Skin of body (tissue), 2 donors: ENCODE data around the gene CD247. TPM values are rescaled to one million over a fixed set of nuclear protein-coding genes. Genes with fewer than 3 reads are reported as not detected.

ENCODE experiments used
- DNase-seq: peaks from one replicate; lab custom pipeline; 2025; lab: John Stamatoyannopoulos, UW
- total RNA-seq: library from RNA; depleted of rRNA; stranded (reverse); fragments of >200 nt; gene quantifications from one replicate; pipeline ENCODE4 v1.2.3, GENCODE V29; 2014

CD247 gene
- total RNA-seq, 1 donor from 2014 or later = 1.2 TPM

DNA sequence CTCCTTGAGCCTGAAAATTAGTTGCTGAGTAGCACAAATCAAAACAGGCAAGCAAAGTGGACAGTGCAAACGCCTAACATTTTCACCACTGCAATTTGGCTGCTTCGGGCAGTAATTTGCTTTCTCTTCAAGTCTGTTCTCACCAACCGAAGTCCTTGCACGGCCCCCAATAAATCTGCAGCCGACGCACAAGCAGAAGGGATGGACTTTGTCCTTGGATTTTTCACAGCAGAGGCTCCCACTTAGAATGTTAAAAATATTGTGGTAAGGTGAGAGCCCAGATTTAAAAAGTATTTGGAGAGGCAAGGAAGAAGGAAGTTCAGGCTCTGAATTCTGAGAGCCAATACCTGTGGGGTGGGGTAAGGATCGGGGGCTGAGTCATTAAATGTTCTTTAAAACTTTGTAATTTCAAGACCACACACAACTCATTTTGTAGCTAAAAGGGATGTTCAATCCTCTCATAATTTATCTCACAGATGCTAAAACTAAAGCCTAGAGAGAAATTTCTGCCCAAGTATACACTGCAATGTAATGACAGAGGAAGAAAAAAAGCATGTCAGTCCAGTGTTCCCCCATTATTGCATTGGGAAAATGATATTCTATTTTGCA, 6.2 kb downstream of the CD247 start:
- DNase-seq = no peak

DNA sequence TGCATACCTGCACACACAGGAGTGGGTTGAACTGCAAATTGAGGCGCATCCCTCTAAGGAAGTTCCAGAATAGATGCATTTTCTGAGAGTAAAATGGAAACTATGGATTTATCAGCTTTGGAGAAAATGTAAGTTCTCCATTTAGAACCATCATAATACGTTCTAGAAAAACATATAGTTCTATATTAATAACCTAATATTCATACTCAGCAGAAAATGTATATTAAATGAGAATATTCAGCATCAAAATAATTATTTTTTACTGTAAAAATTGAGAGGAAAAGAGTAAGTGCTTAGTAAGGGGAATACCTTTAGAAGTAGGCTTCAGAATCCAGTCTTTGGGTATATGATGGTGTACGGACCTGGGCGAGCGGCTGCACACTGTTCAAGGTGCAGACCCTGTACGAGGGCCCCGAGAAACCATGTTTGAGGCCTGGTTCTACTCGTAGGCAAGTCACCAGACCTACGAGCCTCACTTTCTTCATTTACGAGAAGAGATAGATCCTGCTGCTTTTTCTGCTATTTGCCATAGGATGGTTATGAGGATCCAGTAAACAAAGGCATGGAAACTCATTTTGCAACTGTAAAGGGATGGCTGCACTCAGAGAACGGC, 6.8 kb downstream of the CD247 start:
- DNase-seq = no peak

DNA sequence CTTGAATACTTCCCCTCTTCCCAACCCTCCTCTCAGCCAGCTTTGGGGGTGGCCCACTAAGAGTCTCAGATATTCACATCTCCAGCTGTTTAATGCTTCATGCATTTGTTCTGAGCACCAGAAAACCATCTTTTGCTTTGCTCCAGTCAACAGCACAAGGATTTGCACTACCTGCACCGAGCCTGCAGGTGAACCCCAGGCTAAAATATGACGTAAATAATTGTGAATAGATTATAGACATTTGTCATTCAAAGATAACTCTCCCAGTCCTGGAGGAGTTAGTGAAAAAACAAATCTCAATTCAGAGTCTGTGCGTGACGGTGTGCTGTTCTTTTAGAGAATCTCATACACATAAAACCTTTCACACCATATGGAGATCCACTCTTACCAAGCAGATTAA, 7.4 kb downstream of the CD247 start:
- DNase-seq = no peak

DNA sequence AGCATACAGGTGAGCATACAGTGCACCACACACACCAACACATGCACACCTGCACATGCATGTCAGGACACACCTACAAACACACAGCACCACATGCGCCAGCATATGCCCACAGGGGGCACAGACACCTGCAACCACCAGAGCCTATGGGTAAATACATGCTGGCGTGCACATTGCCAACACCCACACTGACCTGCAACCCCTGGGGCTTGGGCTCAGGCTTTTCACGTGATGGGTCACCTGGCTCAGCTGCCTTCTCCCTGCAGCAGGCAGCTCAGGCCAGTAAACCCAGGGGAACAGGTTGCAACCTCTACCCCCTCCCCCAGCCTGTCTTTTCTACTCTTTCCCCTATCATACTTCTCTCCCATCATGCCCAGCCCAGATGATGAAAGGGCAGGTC, 8.1 kb downstream of the CD247 start:
- DNase-seq = no peak

DNA sequence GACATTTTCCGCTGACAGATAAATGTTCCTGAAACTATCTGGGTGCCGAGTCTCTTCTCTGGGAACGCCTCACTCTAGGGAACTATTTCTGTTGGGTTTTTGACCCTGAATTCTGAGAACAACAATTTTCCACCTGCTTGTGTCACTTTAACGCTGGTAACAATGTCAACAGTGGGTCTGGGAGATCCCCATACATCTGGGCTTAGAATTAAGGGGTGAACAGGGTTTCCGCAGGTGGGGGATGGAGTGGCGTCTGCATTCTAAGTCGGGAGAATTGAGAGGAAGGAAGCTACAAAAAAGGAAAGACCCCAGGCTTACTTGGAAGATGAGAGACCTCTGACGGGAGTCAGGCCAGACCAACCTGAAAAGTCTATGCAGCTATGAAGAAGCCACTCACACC, 8.7 kb downstream of the CD247 start:
- DNase-seq = no peak

DNA sequence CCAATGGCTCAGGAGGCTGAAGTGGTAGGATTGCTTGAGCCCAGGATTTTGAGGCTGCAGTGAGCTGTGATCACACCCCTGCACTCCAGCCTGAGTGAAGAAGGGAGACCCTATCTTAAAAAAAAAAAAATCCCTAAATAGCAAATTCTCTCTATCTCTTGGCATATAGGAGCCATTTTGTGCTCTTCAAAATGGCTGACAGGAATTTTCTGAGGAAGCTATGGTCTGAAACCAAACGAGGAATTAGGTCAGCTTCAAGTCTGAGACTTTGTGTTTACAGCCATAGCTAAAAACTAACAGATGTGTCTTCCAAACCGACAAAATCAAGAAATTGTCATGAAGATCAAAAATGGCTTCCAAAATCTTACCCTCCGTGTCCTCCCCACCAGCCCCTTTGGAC, 10.6 kb downstream of the CD247 start:
- no peak for DNase-seq

DNA sequence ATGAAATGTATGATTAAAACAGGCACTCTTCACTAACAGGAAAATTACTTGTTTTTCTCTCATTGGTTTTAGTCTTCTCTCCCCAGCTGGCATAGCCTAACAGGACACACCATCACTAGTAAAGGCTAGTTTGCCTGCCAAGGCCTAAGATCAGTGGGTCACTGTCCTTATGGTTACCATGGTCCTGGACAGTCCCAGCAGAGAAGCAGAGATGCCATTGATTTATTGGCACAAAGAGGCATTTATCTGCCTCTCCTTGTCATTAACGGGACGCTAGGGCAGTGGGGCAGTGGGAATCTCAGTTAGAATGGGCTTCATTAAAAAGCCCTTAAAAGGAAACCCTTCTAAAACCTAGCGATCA, 13.9 kb downstream of the CD247 start:
- DNase-seq = no peak

DNA sequence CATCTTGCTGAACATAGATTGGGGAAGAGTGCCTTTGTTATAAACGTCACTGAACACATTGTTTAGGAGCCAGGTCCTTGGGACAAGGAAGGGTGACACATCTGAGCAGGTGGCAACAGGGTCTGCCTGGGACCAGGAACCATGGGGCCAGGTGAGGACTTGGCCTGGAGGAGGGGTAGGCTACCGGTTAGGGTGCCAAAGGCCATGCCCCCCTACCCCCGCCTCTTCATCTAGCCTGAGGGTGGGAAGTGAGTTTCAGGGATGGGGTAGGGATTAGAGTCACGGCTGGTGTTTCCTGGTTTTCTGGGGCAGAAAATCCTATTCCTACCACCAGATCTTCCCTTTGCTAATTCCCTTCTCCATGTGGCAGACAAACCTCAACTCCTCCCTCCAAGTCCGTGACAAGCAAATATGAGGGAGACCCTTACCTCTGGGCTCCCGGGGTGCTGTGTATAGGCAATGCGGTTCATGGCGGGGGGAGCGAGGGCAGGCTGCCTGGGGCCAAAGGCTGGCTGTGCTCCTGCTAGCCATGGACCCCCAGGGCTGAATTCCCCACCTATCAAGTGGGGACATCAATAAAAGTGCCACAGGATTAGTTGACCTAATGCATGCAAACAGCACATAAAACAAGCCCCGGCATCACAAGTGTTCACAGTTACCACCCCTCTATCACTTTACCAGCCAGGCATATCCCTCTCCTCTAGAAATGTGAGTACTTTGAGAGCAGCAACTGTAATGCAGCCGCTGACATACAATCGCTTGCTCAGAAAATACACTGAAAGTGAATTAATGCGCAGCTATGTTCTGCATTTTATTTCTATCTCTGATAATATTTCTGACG, 14.5 kb downstream of the CD247 start:
- DNase-seq = no peak

DNA sequence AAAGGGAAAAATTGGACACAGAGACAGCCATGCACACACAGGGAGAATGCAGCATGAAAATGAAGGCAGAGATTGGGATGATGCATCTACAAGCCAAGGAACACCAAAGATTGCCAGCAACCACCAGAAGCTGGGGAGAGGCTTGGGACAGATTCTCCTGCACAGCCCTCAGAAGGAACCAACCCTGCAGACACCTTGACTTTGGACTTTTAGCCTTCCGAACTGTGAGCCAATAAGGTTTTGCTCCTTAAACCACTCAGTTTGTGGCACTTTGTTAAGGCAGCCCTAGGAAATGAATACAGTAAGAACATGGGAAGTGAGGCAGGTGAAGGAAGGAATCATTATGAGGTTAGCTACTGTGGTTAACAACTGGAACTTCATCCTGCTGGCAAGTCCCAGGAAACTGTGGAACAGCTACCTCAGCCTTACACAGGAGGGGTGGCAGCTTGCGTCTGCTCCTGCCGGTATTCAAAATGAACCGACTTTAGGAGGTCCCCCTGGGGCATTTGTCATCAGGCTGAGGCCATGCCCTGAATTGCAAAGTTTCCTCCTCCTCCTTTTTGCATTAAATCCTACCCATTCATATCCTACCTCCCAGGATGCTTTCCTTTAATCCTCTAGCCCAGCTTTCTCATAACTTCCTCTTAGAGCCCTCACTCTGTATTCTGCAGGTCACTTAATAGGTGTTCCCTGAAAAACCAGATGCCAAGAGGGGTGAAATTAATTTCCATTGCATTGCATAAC, 15.4 kb downstream of the CD247 start:
- DNase-seq = no peak

DNA sequence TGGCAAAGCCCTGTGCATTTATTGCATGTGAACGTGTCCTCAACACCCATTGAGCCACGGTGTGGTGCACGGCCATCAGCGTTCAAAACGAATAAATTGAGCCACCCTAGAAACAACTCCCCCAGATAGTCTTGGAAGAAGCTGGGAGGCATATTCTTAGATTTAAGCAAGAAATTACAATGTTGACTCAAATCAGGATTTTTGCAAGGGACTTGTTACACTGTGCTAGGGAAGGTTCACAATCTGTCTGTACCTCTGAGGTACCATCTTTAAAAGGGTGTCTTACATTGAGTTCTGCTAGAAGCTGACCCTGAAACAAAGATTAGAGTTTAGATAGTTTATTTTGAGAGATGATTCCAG, 16.2 kb downstream of the CD247 start:
- no peak for DNase-seq

DNA sequence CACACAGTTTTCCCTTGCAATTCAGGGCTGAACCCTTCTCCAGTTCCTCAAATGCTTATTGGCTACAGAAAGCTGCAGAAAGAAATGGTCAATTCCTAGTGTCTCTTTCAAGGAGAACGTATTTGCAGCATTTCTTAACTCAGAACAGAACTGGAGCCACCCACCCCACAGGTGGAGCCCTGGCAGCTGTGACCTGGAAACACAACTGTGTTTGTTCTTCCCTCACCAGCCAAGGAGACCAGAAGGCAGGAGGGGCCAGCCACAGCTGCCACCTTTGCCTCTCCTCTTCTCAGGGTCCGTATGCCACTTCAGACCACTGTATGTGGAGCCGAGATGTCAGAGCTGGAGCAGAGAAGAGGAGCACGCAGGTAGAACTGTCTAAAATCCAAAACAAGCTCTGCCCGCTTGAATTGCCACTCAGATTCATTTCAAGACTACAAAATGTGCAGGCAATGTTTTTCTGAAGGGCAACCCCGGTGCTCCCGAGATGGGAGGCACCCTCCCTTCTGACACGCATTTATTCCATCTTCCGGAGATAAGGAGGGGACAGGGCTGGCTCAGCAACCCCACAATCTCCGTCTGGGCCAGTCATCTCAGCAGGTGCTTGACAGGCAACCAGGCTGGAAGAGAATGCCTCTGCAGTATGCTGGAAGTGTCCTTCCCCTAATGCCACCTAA, 16.7 kb downstream of the CD247 start:
- DNase-seq = no peak

DNA sequence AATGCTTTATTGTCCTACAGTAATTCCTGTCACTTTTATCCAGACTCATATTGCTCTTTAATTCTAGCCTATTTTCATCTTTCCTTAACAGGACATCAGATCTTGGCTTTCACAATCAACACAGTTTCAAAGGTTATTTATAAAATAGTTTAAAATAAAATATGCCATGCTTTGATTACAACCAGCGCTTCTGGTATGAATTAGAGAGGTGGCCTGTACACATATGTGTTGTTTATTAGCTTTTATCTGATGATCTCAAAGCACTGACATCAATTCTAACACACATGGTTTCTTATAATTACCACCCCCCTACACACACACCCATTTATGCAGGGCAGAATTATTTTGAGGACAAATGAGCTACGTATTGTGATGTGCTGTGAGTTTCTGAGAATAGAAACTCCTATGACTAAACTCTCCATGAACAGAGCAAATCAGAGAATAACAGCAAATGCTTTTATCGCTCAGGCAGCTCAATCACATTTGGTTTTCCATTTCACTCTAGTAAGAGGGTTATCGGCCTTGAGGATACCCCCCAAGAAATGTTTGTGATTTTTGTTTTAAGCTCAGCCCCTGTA, 18.0 kb downstream of the CD247 start:
- DNase-seq = no peak

DNA sequence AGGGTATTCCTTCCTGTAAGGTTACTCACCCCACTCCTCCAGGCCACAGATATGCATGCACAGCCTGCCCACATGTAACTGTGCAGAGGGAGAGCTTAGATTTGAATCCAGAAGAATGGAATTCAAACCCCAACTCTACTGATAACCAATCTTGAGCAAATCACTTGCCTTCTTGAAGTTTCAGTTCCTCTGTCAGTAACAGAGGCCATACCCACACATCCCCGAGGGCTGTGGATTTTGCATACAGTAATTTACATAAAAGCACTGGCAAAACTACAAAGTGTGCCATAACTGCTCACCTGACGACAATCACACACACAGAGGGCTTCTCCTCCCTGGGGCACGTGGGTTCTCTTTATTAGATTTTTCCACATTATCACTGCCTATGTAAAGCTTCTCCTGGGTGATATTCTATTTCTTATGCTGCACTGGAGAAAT, 18.6 kb downstream of the CD247 start:
- DNase-seq = no peak

DNA sequence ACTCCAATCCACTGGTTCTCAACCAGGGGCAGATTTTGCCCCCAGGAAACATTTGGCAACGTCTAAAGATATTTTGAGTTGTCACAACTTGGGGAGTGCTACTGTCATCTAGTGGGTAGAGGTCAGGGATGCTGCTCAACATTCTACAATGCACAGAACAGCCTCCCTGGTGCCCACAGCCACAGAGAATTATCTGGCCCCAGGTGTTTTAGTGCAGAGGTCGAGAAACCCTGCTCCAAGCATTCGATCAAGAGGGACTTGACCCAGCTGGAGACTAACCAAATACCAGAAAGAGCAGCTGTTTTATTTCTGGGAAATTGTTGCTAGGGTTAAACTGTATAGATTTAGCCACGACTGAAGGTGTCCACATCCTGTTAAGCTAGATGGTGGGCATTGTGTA, 19.2 kb downstream of the CD247 start:
- DNase-seq = no peak

DNA sequence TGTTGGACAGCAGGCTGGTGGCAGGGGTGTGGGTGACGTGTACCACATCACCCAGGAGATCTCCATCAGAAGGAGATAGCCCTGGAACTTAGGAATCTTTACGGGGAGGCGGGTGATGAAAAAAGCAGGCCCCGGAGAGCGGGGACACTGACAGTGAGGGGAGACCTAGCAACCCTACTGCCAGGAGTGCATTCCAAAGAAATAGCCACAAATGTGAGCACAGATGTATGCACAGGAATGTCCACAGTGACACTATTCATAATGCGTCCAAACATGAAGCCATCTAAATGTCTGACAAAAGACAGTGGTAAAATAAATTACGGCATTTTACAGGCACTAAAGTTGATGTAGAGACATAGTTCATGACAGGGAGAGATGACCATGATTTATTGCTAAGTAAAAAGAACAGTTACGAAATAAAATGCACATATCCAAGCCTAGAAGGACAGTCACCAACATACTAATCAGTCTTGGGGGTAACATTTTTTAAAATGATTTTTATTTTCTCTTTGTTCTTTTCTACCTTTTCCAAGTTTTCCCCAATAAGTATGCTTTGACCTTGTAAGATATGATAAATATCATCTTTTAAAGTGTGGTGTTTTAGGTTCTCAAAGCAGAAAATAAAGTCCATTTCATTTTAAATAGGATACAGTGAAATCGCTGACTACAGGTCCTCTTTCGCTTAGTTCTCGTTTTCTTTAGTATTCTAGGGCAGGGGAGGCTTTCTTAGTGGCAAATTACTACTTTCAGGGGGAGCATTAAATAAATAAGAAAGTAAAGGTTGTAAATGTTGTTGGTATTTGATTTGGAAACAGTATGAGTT, 21.3 kb downstream of the CD247 start:
- no peak for DNase-seq

DNA sequence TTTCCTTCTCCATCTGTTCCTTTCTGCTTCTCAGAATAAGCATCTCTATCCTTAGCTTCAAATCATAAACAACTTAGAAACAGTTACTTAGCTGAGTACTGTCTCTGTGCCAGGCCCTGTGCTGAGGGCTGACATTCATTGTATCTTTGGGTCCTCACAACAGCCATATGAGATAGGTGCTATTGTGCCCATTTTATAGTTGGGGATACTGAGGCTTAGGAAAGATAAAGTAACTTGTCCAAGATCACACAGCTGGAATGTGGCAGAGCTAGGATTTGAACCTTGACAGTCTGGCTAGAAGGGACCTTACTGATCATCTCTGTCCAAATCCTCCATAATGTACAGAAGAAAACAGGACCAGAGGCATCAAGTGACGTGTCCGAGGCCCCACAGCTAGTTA, 25.0 kb downstream of the CD247 start:
- no peak for DNase-seq

DNA sequence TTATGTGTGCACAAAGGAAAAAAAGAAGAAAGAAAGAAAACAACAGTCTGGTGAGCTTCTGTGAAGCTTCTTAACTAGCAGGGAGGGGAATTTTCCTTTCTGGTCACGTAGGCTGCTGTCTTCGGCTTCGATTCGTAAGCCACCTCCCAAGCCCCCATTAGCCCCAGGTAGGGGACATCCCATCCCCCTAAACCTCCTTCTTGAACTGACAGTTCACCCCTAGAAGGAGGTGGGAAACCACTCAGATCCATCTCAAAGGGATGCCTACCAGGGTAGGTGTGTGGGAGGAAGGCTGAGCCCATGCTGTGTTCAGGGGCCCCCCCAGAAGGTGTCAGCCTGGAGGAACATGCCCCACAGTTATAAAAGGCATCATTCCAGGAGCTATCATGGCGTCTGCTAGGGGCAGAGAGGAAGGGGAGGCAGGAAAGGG, 25.8 kb downstream of the CD247 start:
- no peak for DNase-seq

DNA sequence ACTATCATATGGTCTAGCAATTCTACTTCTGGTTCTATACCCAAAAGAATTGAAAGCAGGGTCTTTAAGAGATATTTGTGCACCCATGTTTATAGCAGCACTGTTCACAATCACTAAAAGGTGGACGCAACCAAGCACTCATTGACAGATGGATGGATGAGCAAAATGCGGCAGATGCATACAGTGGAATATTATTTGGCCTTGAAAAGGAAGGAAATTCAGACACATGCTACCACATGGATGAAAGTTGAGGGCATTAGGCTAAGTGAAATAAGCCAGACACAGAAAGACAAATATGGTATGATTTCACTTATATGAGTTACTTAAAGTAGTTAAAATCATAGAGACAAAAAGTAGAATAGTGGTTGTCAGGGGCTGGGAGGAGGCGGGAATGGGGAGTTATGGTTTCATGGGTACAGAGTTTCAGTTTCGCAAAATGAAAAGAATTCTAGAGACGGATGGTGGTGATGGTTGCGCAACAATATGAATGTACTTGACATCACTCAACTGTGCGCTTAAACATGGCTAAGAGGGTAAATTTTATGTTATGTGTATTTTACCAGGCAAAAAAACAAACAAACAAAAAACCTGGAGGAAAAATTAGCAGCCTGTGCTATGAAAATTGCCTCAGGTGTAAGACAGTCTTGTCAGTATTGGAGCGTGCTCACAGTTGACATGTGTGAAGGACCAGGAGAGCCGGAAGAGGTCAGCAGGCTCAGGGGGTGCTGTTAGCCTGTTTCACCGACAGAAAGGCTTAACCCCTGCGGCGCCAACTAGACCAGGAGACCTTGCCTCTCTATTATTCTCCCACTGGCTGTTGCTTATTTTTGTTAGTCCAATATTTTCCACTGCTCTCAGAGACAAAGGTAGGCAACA, 26.5 kb downstream of the CD247 start:
- no peak for DNase-seq

DNA sequence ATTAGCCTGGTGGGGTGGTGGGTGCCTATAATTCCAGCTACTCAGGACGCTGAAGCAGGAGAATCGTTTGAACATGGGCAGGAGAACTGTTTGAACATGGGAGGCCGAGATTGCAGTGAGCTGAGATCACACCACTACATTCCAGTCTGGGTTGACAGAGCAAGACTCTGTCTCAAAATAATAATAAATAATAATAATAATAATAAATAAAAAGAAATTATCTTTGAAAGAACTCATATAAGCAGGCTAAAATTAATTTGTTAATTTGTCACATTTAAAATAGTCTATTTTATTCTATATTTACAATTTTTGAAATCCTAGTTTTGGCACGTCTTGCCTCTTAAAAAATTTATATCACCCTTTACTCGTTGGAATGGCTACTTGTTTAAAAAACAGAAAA, 27.6 kb downstream of the CD247 start:
- no peak for DNase-seq
